K562 (cell line): Measurements from ENCODE around the gene RIMKLA. TPM values are rescaled to one million over a fixed set of nuclear protein-coding genes. Genes with fewer than 3 reads are reported as not detected.
A peak's percentile ranks its signal among the peaks of the same experiment; 100 is the strongest.

Experiments used
- ATAC-seq: fragments of 200-7000 bp; cut with Tn5 transposase; 3 replicates; pipeline ENCODE4 v1.9.1; 2020; ENCODE audit warnings: moderate library complexity
- BruUV-seq: library from RNA; stranded (reverse); fragments of 400-500 nt; replicated peaks from 2 replicates; lab custom pipeline; 2021; lab: Mats Ljungman, UMichigan
- CTCF ChIA-PET: fragments of 300-600 bp; formaldehyde crosslinking; extraction: SDS; loops from one replicate; lab custom pipeline; 2021; ENCODE audit warnings: low intra/inter-chr PET ratio; lab: Yijun Ruan, JAX
- POLR2A ChIA-PET: fragments of 300-600, 350-650 bp; sonication (Branson Sonifier 250); formaldehyde crosslinking; extraction: SDS; loops from one replicate; lab custom pipeline; 2021; ENCODE audit warnings: antibody characterized with exemption, inconsistent platforms; lab: Yijun Ruan, JAX
- DNase-seq, 4 experiments: peaks; one replicate each; pipeline versions ENCODE4 v3.0.0 to v3.0.0-alpha.2; 2011 to 2018; ENCODE audit warnings: low spot score in 3 of 4, mixed read lengths in 3 of 4; ENCODE audit errors: extremely low read depth in 1 of 4
- FAIRE-seq: peaks from 2 replicates; lab custom pipeline; 2011; peaks lifted over from hg19 to GRCh38; lab: Jason Lieb, UNC
- H2AFZ ChIP-seq: 2 replicates; pipeline ENCODE4 v1.6.0; 2011; ENCODE audit warnings: low read depth, low read length, control low read depth, inconsistent platforms
- H3K27ac ChIP-seq: fragments of 200-600 bp; 3 replicates; pipeline ENCODE4 v1.8.0; 2011; ENCODE audit warnings: low read depth, mild to moderate bottlenecking, control low read depth, inconsistent platforms, low read length, moderate library complexity, mixed read lengths; ENCODE audit errors: extremely low read depth
- H3K27me3 ChIP-seq, 2 experiments: fragments of 300-600 bp in 1 of 2; 2 replicates in 1 of 2; 3 replicates in 1 of 2; pipeline versions ENCODE4 v1.6.0 to v1.8.0; 2011; ENCODE audit warnings: inconsistent platforms in 2 of 2, low read length in 2 of 2, mild to moderate bottlenecking in 1 of 2, mixed read lengths in 1 of 2, moderate library complexity in 1 of 2; ENCODE audit not compliant: control insufficient read depth in 2 of 2, insufficient read depth in 2 of 2
- H3K36me3 ChIP-seq: fragments of 300-600 bp; 3 replicates; pipeline ENCODE4 v1.8.0; 2011; ENCODE audit warnings: mild to moderate bottlenecking, low read length, inconsistent platforms; ENCODE audit not compliant: control insufficient read depth, insufficient read depth
- H3K4me1 ChIP-seq, 2 experiments: fragments of 200-600 bp in 1 of 2; replicated peaks in 1 of 2; 2 replicates in 1 of 2; 3 replicates in 1 of 2; pipeline versions ENCODE4 v1.5.1 to v1.8.0; 2011; ENCODE audit warnings: inconsistent platforms in 2 of 2, low read length in 2 of 2, mild to moderate bottlenecking in 1 of 2, mixed read lengths in 1 of 2, moderate library complexity in 1 of 2; ENCODE audit not compliant: control insufficient read depth in 2 of 2, insufficient read depth in 2 of 2
- H3K4me2 ChIP-seq: 2 replicates; pipeline ENCODE4 v1.6.1; 2011; ENCODE audit warnings: low read length, control low read depth, inconsistent platforms, mixed read lengths; ENCODE audit not compliant: insufficient read depth
- H3K4me3 ChIP-seq: fragments of 200-600 bp; sonication (generic), shearing (Covaris generic); 2 replicates; pipeline ENCODE4 v1.5.1; 2016; ENCODE audit warnings: control low read depth, inconsistent platforms
- H3K79me2 ChIP-seq: fragments of 200-600 bp; 3 replicates; pipeline ENCODE4 v1.8.0; 2011; ENCODE audit warnings: low read length, inconsistent platforms; ENCODE audit not compliant: control insufficient read depth, insufficient read depth
- H3K9ac ChIP-seq, 2 experiments: 2 replicates each; pipeline versions ENCODE4 v1.6.0 to v1.6.1; 2011; ENCODE audit warnings: low read depth in 2 of 2, low read length in 2 of 2, control low read depth in 1 of 2, inconsistent platforms in 1 of 2, mild to moderate bottlenecking in 1 of 2, mixed read lengths in 1 of 2; ENCODE audit not compliant: insufficient read depth in 1 of 2
- H3K9me1 ChIP-seq: one replicate; pipeline ENCODE4 v1.6.0; 2011; ENCODE audit warnings: inconsistent platforms, mild to moderate bottlenecking, low read length, moderate library complexity; ENCODE audit not compliant: control insufficient read depth, insufficient read depth
- H3K9me3 ChIP-seq: replicated peaks from 2 replicates; pipeline ENCODE4 v1.5.1; 2011; ENCODE audit warnings: low read depth, low read length, inconsistent platforms; ENCODE audit not compliant: control insufficient read depth, insufficient read depth
- H4K20me1 ChIP-seq: replicated peaks from 2 replicates; pipeline ENCODE4 v1.6.1; 2011; ENCODE audit warnings: low read length, inconsistent platforms, mixed read lengths; ENCODE audit not compliant: control insufficient read depth, insufficient read depth
- CREB1 ChIP-seq, 2 experiments: sonication (generic) in 1 of 2; formaldehyde crosslinking in 1 of 2; IDR thresholded peaks; 2 replicates each; pipeline versions ENCODE4 v1.6.1 to v1.8.0; 2012 to 2022; ENCODE audit warnings: inconsistent platforms in 1 of 2, mild to moderate bottlenecking in 1 of 2, missing genetic modification reagents in 1 of 2, moderate library complexity in 1 of 2
- CREM ChIP-seq: IDR thresholded peaks from 2 replicates; pipeline ENCODE4 v1.6.1; 2014; ENCODE audit warnings: antibody characterized with exemption, low read depth
- ELF4 ChIP-seq: fragments of 450-650 bp; formaldehyde crosslinking; IDR thresholded peaks from 2 replicates; pipeline ENCODE4 v1.4.0; 2022; ENCODE audit warnings: missing genetic modification characterization
- MED1 ChIP-seq: sonication (generic); formaldehyde crosslinking; IDR thresholded peaks from 2 replicates; pipeline ENCODE4 v1.8.1; 2023; ENCODE audit warnings: missing genetic modification reagents, borderline replicate concordance
- NFRKB ChIP-seq: fragments of 450-650 bp; IDR thresholded peaks from 2 replicates; pipeline ENCODE4 v1.6.1; 2016; ENCODE audit warnings: low read depth
- RAD21 ChIP-seq, 2 experiments: fragments of 250-450 bp in 1 of 2; fragments of 450-650 bp in 1 of 2; sonication (Bioruptor Pico) in 1 of 2; formaldehyde crosslinking in 1 of 2; IDR thresholded peaks in 1 of 2; conservative IDR thresholded peaks in 1 of 2; 2 replicates each; pipeline versions ENCODE4 v1.4.0 to v1.8.0; 2020 to 2022; ENCODE audit warnings: mild to moderate bottlenecking in 2 of 2, moderate library complexity in 1 of 2
- WGBS: fragments of 100-300 bp; shearing (Covaris generic); methylation state at CpG from one replicate; pipeline ENCODE4 v1.1.6; 2016; ENCODE audit warnings: low coverage, mixed read lengths; ENCODE audit not compliant: insufficient coverage; ENCODE audit errors: missing lambda C conversion rate; 5-methylcytosine and 5-hydroxymethylcytosine counted together
- in situ Hi-C: fragments of 300-500 bp; cut with MboI; formaldehyde crosslinking; loops from 4 replicates; pipeline ENCODE4 v1.15.0; 2018; ENCODE audit warnings: inconsistent platforms, mixed read lengths
- intact Hi-C: fragments of 100-400 bp; cut with micrococcal nuclease; formaldehyde crosslinking; loops from 2 replicates; pipeline ENCODE4 v1.14.2; 2022
- polyA plus RNA-seq, 8 experiments: library from polyadenylated mRNA; depleted of rRNA in 4 of 8; stranded (reverse) in 5 of 8; unstranded in 3 of 8; fragments of >200 nt; fragmentation: Nextera tagmentation in 2 of 8; fragmentation: Illumina TruSeq in 1 of 8; extraction: Ambion mirVana in 2 of 8; extraction: Trizol in 1 of 8; gene quantifications; 2 replicates each; pipeline versions ENCODE4 v1.2.1 to v1.2.3, GENCODE V29; 2011 to 2014; ENCODE audit warnings: inconsistent platforms in 1 of 8, missing spikeins in 1 of 8
- total RNA-seq, 7 experiments: library from RNA; depleted of rRNA in 6 of 7; stranded (reverse); fragments of >200 nt in 6 of 7; fragmentation: Illumina TruSeq in 2 of 7; extraction: Trizol in 2 of 7; gene quantifications; 2 replicates each; pipeline versions ENCODE4 v1.2.1 to v1.2.3, GENCODE V29; 2011 to 2021; ENCODE audit warnings: low replicate concordance in 1 of 7

Gene RIMKLA
- total and polyA plus RNA-seq, 9 of the 15 experiments (the other 6 are each of a cell fraction or from before 2014, with no cell fraction given): 0.02 TPM; not detected in 8

DNA sequence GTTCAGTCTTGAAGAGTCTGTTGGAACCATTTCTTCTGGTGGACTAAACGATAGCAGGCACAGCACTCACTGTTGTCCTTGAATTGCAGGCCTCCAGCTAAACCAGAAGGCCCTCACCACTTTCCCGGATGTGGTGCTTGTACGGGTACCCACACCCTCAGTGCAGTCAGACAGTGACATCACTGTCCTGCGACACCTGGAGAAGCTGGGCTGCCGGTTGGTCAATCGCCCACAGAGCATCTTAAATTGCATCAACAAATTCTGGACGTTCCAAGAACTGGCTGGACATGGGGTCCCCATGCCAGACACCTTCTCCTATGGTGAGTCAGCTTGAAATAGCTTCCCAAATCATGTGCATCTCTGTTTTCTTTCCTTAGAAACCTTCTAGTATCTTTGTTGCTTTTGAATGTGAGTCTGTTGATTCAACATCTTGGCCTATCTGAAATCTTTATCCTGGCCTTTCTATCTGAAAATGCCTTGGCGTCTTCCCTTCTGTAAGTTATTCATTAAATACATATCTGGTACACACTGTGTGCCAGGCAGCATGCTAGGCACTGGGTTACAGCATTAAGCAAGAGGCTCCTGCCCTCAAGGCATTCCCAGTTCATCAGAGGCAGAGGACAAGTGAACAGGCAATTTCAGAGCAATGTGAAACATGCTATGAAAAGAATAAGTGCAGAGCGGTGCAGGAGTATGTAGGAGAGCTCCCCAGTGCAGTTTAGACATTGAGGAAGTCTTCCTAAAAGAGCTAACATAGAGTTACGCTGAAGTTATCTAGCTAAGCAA lies 18.9 kb downstream of the RIMKLA start:
- H3K4me1 ChIP-seq: no peaks in the 10 kb centered on the region
- FAIRE-seq (no peak), DNase-seq (no peak), ATAC-seq (no peak)
- H3K27ac ChIP-seq: no peak overlapping the region
- H4K20me1 ChIP-seq: no peaks in the 10 kb centered on the region; the same call in 1 of the 2 replicates
- no peaks in the 10 kb centered on the region for H3K9me1 ChIP-seq
- POLR2A ChIA-PET: no interaction called here
- H2AFZ ChIP-seq: peak overlapping the region; percentile 50; the same call in 1 of the 2 replicates
- no peak overlapping the region for H3K4me3 ChIP-seq
- no peak overlapping the region for H3K4me2 ChIP-seq
- no peaks in the 10 kb centered on the region; the same call in 1 of the 2 replicates for H3K9me3 ChIP-seq
- CTCF ChIA-PET: no interaction called here
- no peaks in the 10 kb centered on the region for H3K36me3 ChIP-seq
- BruUV-seq: no TSS peak
- 0% methylated on average over 10 of the region's 10 CpGs for WGBS
- no peaks in the 10 kb centered on the region for H3K79me2 ChIP-seq
- TF ChIP-seq CREB1 (IDR thresholded peaks at IDR 0.05) (0 out of 2 replicates have a peak, but pooled peaks have one; percentile 20), CREB1 (CRISPR knock-in tag; IDR thresholded peaks at IDR 0.05) (no peak), NFRKB (no peak), CREM (peak; percentile 75)
- TF ChIP-seq, all 486 proteins: peak for 2
- Histone ChIP-seq H3K27me3 (peaks cover 23 to 25% of the 10 kb centered on the region in 2 experiments), H3K9ac (no peak overlapping the region)
- intact Hi-C loops (no loop called here), in situ Hi-C loops (no loop called here)

DNA sequence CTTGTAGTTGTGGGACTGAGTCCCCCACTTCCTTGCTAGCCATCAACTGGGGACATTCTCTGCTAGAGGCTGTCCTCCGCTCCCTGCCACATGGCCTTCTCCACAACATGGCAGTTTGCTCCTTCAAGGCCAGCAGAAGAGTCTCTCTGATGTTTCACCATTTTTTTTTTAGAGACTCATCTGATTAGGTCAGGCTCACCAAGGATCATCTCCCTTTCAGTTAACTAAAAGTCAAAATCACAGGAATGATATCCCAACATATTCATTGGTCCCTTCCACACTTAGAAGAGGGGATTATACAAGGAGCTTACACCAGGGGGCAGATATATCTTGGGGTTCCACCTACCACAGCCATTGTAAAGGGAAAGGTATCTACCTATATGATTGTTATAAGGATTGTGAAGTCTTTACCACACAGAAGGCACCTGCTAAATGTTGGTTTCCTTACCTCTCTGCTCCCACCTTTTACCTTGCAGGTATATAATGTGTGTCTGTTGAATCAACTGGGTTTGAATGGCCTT lies 23.3 kb downstream of the RIMKLA start:
- Histone ChIP-seq H3K27me3 (peaks cover 22 to 37% of the 10 kb centered on the region in 2 experiments), H3K79me2 (no peaks in the 10 kb centered on the region), H3K9me1 (no peaks in the 10 kb centered on the region), H3K4me2 (no peak overlapping the region), H3K9me3 (no peaks in the 10 kb centered on the region), H3K36me3 (no peaks in the 10 kb centered on the region), H4K20me1 (no peaks in the 10 kb centered on the region), H2AFZ (no peak overlapping the region), H3K4me3 (no peak overlapping the region), H3K4me1 (no peaks in the 10 kb centered on the region), H3K9ac (no peak overlapping the region), H3K27ac (no peak overlapping the region)
- ATAC-seq (0 out of 3 replicates have a peak, but pooled peaks have one; percentile 51), FAIRE-seq (no peak), DNase-seq (no peak)
- in situ Hi-C loops: no loop called here
- 0% methylated on average over 1 of the region's 1 CpG for WGBS
- ChIA-PET POLR2A (interaction anchor here (0.6 to 0.8 kb wide), 2 partner anchors 253 to 272 kb away, joined by 3 to 4 read pairs; no protein-coding TSS in a partner anchor), CTCF (no interaction called here)
- no TSS peak for BruUV-seq
- intact Hi-C loops: no loop called here
- TF ChIP-seq ELF4 (CRISPR knock-in tag) (no peak), MED1 (CRISPR knock-in tag) (no peak), RAD21 (CRISPR knock-in tag; conservative IDR thresholded peaks at IDR 0.05 in 1 of 2, IDR thresholded peaks at IDR 0.05 in 1 of 2) (peak in 1 of 2 experiments; percentile 33; a peak in 1 of 4 replicates)
